HG03460 (cell line): ENCODE results near the gene NT5DC3.

Experiments
- ATAC-seq: cut with Tn5 transposase; IDR thresholded peaks from one replicate; pipeline ENCODE4 v1.9.1; 2021; ENCODE audit not compliant: unreplicated experiment

Gene NT5DC3

DNA sequence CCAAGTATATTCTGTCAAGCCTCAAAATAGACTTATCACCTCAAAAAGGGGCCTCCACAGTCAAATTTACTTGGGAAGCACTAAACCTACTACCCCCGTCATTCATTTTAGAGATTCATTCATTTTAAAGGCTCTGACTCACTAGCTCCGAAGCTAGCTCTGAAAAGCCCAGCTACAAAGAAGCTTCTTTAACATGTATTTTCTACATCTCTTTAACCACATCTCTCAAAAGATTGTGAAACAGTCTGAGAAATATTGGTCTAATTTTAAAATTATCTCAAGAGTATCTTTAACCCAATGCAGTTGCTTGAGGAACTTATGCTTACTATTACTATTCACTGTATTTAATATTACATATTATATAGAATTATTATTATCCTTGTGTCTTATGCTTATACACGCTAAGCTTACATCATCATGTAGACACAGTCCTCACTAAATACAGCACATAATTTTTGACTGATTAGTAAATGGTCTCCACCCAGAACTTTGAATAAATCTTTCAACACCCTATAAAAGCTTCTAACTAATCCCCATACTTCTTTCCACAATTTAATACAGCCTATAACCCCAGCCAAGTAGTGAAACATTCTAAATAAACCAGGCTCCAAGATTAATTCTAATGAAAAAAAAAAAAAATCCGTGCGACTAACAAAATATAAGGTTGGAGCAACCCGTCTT, 7.8 kb downstream of the NT5DC3 start:
- ATAC-seq: no peak

- ATAC-seq: no peak
Measured at GRCh38 chr12:103832048-103832997, 8.7 kb downstream of the NT5DC3 start.

GRCh38 chr12:103830730-103831320, 10.2 kb downstream of the NT5DC3 start:
- ATAC-seq: no peak

DNA sequence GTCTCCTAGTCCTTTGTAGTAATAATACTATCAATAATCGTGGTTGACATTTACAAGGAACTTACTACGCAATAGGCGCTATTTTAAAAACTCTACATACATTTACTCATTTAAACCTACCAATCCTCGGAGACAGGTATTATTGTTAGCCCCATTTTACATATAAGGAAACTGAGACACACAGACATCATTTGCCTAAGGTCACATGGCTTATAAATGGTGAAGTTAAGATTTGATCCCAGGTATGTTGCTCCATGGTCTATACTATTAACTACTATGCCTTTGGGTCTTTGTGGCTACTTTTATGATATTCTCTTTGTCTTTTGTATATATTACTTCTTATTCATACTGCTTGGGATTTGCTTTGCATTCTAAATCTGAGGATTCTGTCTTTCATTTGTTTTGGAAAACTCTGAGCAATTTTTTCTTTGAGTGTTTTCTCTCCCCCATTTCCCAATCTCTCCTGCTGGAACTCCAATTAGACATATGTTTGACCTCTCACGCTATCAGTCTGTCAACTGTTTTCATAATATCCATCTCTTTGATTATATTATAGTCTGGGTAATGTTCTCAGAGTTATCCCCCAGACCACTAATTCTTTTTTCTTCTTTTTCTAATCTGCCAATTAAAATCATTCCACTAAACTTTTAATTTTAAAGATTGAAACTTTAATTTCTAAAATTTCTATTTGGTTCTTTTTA, 10.9 kb downstream of the NT5DC3 start:
- ATAC-seq: no peak

GRCh38 chr12:103829092-103829491, 11.9 kb downstream of the NT5DC3 start:
- no peak for ATAC-seq

GRCh38 chr12:103827911-103828391, 13.1 kb downstream of the NT5DC3 start:
- ATAC-seq: no peak

DNA sequence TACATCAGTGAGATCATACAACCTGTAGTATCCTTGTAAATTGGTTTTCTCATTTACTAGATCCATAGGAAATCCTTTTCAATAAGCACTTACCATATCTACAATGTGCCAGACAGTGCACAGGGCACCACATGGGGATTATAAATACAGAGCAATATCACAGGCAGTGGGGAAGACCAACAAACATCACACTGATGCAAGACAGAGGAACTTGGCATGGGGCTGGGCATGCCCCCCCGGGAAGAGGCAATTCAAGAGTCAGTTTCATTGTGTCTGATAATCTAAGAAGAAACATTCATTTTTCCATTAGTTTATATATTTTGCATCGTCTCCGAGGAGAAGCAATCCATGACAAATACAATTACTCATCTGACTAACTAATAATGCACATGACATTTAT, 16.2 kb downstream of the NT5DC3 start:
- ATAC-seq: no peak

- no peak for ATAC-seq
Measured at GRCh38 chr12:103824290-103824689, 16.7 kb downstream of the NT5DC3 start.

GRCh38 chr12:103823871-103824270, 17.2 kb downstream of the NT5DC3 start:
- no peak for ATAC-seq

- no peak for ATAC-seq
Measured at GRCh38 chr12:103821773-103822172, 19.3 kb downstream of the NT5DC3 start.

DNA sequence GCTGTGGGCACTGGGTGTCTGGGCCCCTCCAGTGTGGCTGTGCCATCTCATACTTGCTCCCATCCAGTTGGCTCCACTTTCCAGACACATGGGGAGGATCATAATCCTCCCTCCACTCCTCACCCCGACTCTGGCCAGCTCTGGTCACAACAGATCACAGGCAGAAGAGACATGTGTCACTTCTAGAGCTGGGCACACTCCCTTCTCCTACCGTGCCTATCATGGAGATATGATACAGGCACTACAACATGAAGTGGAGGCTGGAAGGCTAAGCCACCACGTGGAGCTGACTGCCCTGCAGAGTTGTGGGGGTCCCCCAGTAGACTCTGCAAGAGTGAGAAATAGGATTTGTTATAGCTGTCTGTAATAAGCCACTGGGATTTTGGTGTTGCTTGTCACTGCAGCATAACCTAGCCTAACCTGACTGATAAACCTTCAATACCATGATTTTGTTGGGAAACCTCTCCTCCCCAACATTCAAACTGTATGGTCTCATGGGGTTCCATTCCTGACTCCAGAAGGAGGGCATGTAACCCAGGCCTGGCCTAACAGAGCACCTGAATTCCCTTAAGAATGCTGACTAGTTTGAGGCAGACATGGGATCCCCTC, 20.0 kb downstream of the NT5DC3 start:
- no peak for ATAC-seq

GRCh38 chr12:103820361-103820760, 20.7 kb downstream of the NT5DC3 start:
- no peak for ATAC-seq

GRCh38 chr12:103819892-103820291, 21.1 kb downstream of the NT5DC3 start:
- ATAC-seq: no peak

DNA sequence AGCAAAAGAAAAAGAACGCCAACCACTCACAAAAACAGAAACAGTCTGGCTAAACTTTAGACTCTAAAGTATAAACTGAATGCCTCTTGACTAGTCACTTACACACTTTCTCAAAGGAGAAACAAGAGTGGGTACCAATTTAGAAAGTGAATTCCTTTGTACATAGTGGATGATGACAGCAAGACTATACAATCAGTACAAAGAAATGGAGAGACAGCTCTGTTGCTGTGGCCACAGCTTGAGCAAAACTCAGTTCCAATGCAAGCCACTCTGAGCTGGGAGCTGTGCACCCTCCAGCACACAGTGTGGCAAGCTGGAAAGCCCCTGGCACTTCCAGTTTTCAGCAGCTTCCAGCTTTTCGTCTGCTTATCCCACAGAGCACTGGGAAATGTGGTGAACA, 21.7 kb downstream of the NT5DC3 start:
- ATAC-seq: no peak

DNA sequence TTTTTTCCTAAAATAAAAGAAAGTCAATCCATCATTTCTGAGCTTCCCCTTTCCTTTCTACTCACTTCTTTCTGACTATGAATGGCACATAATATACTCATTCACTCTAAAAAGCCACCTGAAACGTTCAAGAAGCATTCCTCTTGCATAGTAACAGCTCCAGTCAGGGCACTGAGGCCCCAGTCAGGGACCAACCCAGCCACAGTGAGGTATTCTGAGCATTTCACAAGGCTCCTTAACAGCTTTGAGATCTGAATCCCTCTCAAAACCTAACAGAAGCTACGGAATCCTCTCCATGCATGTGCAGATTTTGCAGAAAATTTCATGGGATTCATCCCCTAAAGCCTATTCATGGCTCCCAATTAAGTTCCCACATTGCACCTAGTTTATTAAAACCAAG, 23.2 kb downstream of the NT5DC3 start:
- ATAC-seq: no peak

DNA sequence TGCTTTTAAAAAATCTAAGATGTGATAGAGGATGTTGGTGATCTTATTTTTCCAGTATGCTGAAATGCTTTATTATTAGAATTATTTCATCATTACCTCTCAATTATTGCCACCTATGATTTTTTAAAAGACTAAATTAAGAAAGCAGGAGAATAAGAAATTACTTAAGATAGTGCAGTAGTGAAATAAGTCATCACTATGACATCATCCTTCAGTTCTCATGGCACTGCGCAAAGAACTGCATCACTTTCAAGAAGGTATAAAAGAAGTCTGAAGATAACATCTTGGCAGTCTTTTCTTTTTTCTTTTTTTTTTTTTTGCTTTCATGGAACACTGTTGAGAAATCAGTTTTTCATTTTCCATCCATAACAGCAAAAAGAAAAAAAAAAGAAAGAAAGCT, 24.4 kb downstream of the NT5DC3 start:
- ATAC-seq: no peak

DNA sequence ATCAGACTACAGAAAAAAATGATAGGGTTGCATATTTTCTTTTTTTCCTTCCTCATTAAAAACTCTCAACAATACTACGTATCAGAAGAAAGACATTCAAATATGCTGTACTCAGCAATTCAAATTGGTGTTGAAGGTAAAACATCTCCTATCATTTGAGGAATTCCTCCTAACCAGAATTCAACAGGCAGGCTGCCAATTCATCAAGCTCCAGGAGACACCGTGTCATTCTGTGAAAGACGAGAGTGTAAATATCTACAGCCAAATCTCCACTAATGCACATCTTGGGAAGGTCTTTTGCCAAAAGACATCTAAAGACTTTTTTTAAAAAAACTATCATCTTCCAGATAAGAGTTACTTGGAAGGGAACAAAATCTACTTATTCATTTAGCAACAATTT, 26.6 kb downstream of the NT5DC3 start:
- no peak for ATAC-seq

DNA sequence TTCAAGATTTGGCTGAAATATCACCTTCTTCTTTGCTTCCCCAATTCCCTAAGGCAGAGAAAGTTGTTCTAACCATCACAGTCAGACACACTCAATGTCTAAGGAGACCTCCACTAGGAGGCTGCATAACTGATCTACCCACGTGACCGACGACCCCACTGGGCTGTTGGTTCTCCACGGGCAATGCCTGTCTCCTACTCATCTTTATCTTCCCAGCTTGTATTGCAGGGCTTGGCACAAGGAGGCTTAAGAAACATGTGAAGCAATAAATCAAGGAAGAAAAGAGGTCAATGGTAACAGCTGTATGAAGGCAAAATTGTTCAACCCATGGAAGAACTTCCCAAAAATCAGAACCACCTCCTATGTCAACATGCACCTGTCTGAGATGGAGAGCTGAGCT, 27.1 kb downstream of the NT5DC3 start:
- ATAC-seq: no peak

DNA sequence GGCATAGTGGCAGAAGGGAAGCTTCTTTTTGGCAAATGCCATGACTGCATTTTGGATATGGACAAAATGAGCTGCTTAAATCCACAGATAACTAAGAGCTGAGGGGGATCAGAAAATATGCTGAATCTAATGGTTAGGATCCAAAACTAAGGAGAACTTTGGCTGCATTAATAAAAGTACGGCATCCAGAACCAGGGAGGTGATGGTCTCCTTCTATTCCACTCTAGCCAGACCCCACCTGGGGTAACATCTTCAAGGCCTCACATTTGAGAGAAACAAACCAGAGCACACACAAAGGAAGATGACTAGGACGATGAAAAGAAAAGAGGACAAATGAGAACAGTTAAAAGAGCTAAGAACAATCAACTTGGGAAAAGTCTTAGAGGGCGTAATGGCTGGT, 27.6 kb downstream of the NT5DC3 start:
- ATAC-seq: no peak

DNA sequence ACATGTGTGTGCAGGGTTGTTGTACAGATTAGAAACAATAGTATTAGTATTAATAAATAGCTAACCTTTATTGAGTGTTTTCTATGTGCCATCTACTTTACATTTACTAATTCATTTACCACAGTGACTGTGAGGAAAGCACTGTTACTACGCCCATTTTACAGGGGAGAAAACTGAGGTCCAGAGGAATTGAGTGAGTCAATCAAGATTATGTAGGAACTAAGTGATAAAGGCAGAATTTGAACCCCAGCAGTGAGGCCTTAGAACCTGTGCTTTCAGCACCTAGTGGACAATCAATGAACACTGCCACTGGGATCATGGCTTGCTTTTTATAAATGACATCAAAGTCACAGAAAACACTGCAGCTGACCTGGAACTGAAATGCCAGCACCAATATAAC, 28.2 kb downstream of the NT5DC3 start:
- ATAC-seq: no peak

GRCh38 chr12:103811791-103812190, 29.2 kb downstream of the NT5DC3 start:
- no peak for ATAC-seq
